GM21576 (cell line): Measurements from ENCODE around the gene CCDC137.

Experiments
- ATAC-seq: cut with Tn5 transposase; IDR thresholded peaks from one replicate; pipeline ENCODE4 v1.9.1; 2021; ENCODE audit warnings: mild to moderate bottlenecking, moderate library complexity; ENCODE audit not compliant: unreplicated experiment

Gene CCDC137

DNA sequence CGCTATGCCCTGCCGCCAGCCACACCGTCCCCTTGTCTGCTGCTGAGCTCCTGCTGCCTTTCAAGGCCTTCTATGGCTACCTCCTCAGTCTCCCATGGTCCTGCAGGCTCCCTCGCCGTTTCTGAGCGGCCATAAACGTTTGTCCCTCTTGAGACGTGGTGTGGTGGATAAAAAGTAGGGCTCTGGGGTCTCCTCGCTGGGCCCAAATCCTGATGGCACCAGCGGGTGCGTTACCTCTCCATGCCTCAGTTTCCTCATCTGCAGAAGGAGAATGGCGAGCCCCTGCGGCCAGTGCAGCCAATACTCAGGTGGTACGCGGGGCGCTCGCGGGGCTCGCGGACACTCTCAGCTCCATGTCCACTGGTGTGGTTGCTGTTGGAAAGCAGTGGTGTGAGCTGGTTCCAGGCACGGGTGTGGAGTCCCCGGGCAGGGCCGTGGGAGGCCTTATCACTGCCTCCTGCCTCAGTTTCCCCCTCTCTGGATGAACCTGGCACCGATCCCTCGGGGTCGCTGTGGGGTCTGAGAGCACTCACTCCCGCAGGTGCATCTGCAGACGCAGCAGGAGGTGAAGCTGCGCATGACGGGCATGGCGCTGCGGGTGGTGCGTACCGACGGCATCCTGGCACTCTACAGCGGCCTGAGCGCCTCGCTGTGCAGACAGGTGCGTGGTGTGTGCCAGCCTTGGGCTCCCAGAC, 48.0 kb downstream of the CCDC137 start:
- ATAC-seq = no peak

DNA sequence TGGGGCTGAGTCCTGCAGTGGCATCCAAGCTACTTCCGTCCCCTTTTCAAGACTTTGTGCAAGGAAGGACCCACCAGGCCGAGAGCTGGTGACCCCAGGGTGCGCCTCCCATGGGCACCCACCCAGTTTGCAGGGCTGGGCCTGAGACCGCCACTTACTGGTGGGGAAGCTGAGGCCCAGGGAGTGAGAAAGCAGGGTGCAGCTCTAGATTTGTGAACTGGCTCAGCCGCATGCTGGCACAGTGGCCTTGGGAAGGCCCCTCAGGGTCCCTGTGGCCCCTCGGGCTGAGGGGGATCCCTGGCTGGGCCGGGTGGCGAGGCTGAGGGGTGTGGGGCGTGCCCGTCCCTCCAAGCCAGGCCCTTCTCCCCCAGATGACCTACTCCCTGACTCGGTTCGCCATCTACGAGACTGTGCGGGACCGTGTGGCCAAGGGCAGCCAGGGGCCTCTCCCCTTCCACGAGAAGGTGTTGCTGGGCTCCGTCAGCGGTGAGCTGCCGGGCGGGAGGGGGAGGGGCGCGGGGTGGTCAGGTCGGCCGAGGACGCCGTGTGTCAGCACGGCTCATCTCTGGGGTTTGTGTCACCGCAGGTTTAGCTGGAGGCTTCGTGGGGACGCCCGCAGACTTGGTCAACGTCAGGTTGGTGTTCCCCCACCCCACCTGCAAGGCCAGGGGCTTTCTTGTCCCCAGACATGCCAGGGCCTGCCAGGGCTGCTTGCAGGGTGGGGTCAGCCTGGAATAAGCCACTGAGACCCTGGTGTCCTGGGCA, 48.8 kb downstream of the CCDC137 start:
- no peak for ATAC-seq

DNA sequence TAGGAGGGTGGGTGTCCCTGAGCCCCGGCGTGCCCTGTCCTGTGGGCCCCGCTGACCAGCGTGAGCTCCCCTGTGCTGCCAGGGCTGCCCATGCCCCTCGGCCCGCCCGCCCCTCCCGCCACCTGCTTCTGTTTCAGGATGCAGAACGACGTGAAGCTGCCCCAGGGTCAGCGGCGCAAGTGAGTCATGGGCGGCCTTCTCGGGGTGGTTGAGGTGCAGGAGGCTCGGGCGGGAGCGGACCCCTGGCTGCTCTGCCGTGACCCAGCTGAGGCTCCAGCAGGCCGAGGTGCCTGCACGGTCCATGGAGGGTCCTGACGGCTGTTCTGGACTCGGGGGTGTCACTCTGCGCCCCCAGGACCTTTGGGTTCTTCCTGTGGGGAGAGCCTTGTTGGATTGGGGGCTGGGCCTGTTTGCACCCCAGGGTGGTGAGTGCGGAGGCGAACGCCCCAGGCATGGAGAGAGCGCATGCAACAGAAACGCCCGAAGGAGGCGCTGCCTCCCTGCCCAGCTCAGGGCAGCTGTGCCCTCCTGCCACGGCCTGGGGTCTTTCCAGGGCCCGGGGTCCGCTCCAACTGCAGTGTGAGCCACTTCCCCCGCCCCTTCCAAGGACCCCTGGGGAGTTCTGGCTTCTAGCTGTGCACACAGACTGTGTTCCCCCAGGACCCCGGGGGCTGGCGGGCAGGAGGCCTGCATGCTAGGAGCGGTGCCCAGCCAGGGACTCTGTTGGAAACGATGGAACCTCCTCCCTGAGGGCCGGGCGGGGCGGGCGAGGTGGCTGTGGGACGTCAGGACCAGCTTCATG, 49.5 kb downstream of the CCDC137 start:
- ATAC-seq = no peak

DNA sequence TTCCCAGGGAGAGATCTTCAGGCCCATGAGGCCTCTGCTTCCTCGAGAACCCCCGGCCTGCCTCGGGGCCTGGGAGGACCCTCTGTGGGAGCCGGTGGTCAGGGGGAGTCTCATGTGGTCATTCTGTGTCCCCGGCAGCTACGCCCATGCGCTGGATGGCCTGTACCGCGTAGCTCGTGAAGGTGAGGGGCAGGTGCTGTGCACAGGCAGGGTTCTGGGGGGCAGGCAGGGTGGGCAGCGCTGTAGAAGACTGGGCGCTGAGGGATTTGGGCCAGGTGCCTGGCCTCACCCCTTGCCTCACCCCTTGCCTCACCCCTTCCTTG, 50.1 kb downstream of the CCDC137 start:
- ATAC-seq = no peak

DNA sequence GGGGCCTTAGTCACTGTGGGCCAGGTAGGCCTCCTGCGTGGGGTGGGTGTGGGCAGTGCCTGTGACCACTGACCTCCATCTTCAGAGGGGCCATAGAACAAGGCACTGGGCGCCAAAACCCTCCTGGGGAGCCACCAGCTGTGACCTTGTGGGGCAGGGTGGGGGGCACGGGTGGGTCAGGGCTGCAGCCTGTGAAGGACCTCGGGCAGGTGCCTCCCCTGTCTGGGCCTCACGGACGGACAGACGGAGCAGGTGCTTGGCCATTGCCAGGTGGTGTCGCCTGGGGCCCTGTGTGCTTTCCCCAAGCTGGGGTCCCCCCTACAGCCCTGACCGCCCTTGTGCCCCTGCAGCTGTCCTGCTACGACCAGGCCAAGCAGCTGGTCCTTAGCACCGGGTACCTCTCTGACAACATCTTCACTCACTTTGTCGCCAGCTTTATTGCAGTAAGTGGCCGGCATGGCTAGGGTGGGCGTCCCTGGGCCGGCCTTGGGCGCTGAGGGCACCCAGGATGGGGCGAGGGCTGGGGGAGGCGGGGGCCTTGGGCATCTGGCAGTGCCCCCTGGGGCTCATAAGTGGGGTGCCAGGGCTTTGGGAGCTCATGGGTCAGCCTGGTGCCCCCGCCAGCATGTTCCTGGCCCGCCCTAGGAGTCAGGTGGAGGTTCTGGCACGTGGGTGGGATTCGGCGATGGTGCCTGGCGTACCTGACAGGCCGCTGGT, 50.7 kb downstream of the CCDC137 start:
- no peak for ATAC-seq

DNA sequence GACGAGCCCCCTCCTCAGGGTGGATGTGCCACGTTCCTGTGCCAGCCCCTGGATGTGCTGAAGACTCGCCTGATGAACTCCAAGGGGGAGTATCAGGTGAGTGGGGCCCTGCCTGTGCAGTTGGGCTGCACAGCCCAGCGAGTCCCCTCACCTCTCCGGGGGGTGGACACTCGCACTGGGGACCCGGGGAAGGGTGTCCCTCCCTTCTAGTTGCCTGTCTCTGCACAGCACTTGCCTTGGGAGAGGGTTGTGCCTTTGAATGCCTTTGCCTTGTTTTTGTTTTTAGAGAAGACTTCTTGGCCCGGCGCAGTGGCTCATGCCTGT, 51.2 kb downstream of the CCDC137 start:
- no peak for ATAC-seq

DNA sequence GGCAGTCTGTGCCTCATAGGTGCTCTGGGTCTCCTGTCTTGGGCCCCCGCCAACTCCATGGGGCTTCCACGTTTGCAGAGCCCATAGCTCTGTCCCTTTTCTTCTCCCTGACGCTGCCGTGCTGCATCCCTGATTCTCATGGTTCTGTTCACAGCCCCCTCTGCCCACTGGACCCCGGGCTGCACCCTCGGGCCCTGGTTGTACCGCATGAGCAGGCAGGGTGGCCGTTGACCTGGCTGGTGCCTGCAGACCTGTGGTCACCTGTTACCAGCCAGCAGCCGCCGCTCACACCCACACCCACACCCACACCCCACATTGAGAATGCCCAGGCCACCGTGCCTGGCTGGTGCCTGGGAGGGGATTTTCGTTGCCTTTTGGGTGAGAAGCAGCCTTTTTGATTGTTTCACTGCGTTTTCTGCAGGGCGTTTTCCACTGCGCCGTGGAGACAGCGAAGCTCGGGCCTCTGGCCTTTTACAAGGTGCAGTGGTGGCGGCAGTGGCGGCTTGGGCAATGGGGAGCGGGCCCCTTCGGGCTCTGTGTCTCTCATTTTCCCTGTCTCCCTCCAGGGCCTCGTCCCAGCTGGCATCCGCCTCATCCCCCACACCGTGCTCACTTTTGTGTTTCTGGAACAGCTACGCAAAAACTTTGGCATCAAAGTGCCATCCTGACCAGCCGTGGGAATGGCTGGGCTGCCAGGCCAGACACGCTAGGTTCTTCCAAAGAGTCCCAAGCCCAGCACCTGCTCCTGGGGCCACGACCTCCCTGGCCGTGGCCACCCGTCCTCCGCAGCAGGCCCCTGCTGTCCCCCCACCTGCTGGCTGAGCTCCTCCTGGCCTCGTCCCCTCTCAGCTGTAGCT, 53.1 kb downstream of the CCDC137 start:
- ATAC-seq = no peak

DNA sequence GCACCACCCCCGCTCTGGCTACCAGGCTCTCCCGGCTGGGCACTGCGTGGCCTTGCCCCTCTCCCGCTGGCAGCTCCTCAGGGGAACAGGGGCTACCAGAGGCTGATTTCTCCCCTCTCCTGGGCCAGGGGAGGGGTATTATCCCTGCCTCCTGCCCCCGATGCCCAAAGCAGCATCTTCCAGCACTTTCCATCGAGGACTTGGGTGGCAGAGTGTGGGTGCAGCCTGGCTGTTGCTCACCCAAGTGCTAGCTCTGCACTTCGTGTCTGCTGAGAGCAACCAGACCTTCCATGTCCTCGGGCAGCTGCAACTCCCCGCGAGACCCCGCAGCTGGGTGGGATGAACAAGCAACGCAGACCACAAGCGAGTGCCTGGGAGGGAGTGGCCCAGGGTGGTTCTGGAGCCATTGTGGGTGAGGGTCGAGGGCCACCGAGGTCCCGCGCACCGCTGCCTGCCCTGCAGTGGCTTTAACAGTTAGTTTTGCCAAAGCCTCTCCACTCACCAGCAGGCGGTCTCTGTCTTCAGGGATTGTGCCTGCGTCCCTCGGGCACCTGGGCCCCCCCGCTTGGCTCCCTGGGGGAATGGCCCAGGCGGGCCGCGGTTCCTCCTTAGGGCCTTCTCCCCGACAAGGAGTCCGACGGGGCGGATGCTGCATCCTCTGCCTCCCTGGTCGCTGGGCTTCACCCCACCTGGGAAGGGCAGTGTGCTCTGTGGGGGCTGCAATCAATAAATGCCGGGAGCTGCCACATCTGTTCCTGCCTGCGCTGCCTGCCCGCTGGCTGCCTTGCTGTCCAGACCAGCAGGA, 53.9 kb downstream of the CCDC137 start:
- no peak for ATAC-seq

DNA sequence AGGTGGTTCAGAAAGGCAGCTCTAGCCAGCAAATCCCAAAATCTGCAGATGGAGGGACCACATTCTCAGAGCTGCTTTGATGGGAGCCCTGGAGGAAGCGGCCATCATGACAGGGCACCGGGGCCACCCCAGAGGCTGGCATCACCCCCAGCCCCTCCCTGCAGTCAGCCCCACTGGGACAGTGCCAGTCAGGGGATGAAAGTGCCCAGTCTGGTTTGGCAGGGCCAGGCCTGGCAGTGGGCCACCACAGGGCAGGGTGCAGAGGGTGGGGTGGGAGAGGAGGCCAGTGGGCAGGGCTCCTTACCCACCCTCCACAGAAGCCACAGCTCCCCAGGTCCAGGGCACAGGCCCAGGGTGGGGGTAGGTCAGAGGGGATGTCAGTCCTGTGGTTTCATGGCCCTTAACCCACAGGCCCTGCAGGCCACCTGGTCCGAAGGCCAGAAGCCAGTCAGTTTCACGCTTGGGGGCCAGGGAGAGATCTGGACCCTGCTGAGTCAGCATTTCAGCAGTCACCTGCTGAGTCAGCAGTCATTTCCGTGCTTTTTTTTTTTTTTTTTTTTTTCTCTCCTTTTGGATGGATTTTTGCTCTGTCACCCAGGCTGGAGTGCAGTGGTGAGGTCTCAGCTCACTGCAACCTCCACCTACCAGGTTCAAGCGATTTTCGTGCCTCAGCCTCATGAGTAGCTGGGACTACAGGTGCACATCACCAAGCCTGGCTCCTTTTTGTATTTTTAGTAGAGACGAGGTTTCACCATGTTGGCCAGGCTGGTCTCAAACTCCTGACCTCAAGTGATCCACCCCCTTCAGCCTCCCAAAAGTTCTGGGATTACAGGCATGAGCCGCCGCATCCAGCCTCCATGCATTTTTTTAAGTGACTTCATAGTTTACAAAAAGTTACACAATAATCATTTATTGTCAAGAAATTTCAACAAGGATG, 55.9 kb downstream of the CCDC137 start:
- no peak for ATAC-seq
